HG03432 (cell line): Measurements from ENCODE around the gene CC2D1A.
A peak's percentile ranks its signal among the peaks of the same experiment; 100 is the strongest.

Experiments
- ATAC-seq: cut with Tn5 transposase; IDR thresholded peaks from one replicate; pipeline ENCODE4 v1.9.1; 2021; ENCODE audit warnings: mild to moderate bottlenecking, moderate library complexity; ENCODE audit not compliant: unreplicated experiment

Gene CC2D1A

DNA sequence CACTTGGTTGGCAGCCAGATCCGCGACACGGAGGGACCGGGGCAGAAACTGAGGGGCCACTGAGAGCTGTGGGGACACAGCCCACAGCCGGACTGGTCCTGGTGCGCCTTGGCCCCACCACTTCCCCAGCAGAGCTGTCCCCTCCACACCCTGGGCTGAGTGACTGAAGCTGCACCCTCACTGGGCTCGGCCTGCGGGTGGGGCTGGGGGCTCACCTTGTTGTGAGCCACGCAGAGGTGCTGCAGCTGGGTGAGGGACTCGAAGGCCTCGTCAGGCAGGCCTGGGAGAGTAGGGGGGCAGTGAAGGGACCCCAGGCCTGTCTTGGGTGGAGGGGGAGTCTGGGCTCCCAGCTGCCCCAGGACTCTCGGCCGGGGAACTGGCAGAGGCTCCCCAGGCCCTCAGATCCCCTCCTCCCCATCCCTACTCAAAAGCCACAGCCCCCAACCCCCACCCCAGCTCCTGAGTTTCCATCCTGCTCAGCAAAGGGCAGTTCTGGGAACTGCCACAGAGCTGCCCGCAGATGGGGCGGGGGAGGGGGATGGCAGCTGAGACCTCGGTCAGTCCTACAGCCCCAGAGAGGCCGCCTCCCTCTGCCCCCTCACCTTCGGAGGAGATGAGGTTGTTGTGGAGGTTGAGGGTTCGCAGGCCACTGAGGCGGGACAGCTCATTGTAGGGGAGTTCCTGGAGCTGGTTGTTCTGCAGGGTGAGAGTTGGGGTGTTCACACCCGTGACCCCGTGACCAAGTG lies 29.9 kb downstream of the CC2D1A start:
- ATAC-seq: no peak

DNA sequence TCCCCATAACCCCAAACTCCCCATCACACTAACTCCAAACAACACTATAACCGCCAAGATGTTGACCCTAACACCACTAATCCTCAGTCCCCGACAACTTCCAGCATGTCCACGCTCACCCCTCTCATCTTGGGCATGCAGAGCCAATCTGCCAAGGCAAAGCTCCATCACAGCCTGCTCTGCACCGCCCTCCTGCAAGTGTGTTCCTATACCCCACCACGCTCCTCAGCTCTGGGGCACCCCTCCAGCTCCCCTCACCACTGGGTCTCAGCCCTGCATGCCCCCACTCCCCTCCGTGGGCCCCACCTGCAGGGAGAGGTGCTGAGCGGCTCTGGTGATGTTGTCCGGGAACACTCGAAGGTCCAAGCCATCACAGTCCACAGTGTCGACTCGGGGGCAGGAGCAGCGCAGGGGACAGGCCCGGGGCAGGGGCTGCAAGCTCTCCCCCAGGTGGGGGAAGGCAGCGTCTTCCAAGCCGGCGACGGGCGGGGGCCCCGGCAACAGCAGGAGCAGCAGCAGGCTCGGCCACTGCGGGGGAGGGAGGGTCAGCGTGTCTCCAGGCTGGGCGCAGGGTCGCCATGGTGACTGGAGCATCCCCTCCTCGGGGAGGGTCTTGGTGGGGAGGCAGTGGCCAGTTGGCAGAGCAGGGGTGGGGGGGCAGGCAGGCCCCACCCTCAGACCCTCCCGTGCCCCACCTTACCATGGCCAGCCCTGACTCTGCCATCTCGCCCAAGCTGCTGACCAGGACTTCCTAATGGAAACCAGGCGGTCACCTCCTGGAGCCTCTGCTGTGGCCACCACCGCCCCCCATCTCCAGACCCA lies 31.7 kb downstream of the CC2D1A start:
- no peak for ATAC-seq

DNA sequence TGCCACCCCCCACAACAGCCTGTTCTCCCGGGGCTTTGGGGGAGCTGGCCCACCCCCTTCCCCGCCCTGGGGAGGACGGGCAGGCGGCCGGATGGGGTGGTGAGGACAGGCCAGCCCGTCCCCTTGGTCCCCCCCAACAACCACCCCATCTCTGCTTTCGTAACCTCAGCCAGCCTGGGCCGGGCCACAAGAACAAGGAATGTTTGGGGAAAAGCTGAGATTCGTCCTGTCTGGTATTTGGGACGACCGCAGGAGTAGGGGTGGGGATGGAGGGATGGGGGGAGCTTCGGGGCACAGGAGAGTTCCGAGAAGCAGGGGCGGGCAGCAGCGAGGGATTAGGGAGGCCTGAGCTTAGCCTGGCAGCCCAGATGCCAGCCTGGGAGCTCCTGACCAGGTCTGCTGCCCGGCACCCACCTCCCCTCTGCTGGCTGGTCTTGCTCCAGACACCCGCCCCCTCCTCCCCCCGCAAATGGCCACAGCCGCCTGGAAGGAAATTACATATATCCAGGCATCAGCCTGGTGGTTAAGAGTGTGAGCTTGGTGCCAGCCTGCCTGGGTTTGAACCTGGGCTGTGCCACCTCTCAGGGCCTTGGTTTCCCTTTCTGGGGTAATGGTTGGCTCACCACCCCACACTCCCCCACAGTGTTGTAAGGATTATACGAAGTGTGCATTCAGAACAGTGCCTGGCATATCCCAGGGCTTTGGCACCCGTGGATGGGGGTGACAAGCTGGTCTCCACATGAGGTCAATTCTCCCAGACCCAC lies 32.5 kb downstream of the CC2D1A start, which contains the start of gene PODNL1:
TSS of gene PODNL1 (minus strand) at position 117 of the 764 bp plus-strand sequence. CDS start 236 bp downstream, outside the sequence.
- ATAC-seq: no peak

DNA sequence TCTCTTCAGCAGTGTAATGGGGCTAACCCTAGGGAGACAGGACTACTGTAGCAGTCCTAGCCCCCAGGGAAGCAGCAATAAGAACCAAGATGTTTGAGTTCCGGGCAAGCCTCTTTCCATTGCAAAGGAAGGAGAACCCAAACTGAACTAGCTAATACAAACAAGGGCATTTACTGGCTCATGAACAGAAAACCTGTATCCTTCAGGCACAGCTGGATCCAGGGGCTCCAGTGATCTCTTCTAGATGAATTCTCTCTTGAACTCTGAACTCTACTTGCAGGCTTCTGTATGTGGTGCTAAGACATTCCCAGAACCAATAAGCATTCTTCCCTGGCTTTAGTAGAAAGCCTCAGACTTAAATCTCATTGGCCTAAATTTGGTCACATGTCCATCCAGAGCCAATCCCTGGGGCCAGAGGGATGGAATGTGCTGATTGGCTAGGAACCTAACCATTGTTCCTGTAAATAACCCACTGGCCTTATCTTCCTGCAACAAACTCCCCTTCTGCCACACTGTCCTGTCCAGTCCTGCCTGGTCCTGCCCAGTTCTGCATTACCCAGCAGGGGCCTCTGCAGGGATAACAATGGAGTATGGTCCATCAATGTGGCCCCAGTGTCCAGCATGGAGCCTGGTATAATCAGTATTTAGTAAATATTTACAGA lies 36.2 kb downstream of the CC2D1A start:
- ATAC-seq: no peak

DNA sequence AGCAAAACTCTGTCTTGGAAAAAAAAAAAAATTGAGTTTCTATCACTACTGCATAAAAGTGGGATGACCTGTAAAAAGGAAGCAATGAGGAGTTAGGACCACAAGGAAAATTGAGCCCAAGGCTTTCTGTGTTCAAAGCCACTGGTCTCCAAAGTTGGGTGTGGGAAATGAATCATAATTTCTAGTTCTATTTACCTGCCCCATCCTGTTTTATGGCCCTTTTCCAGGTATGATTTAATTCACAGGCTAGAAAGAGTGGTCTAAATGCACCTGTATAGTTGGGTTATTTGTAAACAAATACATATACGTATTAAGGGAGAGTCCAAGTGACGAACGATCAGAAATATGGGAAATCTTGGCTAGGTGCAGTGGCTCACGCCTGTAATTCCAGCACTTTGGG lies 40.4 kb downstream of the CC2D1A start:
- ATAC-seq: no peak

DNA sequence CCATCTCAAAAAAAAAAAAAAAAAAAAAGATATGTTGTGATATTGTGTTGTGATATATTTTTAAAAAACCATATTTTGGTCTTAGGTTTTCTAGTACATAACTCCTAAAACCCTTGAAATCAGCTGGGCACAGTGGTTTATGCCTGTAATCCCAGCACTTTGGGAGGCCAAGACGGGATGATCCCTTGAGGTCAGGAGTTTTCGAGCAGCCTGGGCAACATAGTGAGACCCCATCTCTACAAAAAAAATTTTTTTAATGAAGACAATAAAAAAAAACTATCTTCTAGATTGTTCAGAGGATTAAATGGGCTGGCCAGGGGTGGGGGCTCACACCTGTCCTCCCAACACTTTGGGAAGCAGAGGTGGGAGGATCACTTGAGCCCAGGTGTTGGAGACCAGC lies 45.0 kb downstream of the CC2D1A start:
- ATAC-seq: no peak

DNA sequence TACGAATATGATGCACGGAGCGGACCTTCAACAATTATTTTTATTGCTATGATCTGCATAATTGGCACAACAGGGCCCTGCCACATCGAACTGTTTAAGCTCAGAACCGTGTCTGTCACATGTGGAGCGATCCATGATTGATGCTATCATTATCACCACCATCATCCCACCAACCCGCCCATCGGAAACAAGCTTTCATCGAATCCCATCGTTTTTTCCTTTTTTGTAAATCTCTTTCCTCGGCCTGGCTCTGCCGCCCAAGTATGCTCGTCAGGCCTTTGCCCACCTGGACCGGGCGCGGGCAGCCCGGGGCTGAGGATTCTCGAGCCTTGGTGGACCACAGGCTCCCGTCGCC lies 45.8 kb downstream of the CC2D1A start:
- peak; percentile 2 for ATAC-seq

DNA sequence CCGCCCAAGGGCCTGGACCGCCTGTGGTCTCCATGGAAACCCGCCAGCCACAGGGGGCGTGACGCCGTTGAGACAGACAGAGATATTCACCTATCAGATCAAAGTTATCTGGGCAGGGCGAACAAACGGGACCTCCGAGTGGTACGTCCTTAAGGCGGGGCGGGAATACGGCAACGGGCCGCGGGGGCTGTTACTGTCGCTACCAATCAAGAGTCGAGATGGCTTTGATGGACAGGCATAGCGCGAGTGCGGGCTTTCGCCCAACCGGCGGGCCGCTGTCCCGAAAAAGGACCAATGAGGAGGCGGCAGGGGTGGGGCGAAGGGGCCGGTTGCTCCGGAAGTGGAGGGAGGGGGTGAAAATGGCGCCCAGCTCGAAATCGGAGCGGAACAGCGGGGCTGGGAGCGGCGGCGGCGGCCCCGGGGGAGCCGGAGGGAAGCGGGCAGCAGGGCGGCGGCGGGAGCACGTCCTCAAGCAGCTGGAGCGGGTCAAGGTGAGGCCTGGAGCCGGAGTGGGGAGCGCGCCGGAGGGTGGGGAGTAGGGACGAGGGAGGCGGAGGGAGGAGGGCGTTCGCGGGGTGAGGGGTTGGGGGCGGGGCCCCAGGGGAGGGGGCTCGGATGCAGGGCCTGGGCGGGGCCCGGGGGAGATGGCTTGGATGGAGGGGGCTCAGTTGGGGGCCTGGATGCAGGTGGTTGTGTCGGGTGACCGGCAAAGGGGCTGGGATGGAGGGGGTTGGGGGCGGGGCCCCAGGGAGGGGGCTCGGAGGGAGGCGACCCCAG lies 46.3 kb downstream of the CC2D1A start, which contains the start of gene DCAF15:
TSS of gene DCAF15 (plus strand) at position 356 of the 777 bp plus-strand sequence. CDS start at position 360, 4 bp downstream.
- ATAC-seq: peak; percentile 95

DNA sequence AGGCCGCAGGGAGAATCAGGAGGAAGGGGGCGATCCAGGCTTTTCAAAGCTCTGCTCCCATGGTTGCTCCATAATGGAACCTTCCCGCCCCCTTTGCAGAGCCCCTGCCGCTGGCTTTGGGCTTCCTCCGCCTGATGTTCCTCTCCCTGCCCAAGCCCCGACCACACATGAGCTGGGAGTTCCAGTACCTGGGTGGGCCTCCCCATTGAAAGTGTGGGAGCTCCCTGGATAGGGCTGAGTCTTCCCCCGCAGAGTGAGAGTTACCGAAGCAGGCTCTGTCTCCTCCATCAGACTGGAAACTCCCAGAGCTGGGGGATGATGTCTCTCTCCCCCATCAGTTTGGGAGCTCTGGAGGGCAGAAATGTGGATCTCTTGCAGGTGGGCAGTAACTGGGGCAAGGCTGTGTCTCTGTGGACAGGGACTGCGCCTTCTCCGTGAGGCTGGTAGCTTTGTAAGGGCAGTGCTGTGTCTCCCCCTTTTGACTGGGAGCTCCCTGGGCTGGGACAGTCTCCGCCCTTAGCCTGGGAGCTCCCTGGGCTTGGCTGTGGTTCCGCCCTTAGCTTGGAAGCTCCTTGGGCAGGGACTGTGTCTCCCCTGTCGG lies 47.0 kb downstream of the CC2D1A start:
- ATAC-seq: no peak

DNA sequence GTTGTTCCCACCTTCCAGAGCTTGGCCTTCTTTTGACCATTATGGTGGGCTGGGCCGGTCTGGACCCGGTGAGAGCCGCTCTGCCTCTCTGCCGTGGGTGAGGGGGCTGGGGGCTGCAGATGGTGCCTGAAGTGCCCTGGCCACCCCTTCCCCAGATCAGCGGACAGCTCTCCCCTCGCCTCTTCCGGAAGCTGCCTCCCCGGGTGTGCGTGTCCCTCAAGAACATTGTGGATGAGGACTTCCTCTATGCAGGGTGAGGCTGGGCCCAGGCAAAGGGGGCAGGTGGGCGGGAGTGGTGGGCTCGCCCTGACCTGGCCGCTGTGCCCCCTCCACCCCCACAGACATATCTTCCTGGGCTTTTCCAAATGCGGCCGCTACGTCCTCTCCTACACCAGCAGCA lies 48.2 kb downstream of the CC2D1A start:
- ATAC-seq: no peak

DNA sequence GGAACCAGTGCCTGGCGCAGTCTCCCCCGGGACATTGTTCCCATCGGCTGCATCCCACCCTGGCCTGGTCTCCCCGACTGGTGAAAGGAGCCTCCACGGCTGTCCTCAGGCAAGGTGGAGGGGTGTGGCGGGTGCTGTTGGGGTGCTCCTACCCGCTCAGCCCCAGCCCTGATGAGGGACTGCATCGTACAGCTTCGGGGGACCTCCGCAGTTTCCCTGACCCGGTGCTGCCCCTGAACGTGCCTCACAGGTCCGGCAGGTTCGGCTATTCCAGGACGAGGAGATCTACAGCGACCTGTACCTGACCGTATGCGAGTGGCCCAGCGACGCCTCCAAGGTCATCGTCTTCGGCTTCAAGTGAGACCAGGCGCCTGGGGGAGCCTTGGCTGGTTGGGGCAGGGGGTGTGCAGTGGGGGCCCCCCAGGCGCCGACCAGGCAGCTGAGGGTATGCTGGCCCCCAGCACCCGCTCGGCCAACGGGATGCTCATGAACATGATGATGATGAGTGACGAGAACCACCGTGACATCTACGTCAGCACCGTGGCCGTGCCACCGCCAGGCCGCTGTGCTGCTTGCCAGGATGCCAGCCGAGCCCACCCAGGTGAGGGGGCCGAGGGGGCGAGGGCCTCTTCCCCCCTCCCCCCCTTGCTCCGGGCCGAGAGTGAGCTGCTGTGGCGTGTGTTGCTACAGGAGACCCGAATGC lies 49.8 kb downstream of the CC2D1A start:
- ATAC-seq: no peak

DNA sequence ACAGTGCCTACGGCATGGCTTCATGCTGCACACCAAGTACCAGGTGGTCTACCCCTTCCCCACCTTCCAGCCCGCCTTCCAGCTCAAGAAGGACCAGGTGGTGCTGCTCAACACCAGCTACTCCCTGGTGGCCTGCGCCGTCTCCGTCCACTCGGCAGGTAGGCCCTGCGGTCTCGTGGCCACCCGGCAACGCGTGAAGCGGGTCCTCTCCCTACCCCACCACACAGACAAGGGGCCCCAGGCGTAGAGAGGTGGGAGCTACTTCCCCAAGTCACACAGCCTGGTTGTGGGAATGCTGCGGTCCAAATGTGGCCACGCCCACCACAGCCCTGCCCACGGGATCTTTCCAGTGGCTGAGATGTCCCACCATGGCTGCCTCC lies 50.4 kb downstream of the CC2D1A start:
- no peak for ATAC-seq

DNA sequence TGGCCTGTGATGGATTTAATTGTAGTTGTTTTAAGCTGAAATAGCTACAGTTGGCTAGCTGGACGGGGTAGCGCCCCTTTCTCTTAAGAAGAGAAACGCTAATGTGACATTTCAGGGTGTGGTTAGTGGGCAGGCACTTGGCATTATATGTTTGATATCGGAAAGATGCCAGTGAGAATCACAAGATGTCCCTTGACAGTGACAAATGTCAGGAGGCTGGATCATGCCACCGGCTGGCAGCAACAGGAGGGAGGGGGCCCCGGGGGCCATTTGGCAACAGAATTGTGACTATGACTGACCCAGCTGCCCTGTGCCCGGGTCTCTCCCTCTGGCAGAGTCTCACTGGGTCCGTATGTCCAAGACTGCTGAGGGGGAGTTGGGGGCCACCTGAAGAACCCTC lies 51.0 kb downstream of the CC2D1A start:
- ATAC-seq: no peak

DNA sequence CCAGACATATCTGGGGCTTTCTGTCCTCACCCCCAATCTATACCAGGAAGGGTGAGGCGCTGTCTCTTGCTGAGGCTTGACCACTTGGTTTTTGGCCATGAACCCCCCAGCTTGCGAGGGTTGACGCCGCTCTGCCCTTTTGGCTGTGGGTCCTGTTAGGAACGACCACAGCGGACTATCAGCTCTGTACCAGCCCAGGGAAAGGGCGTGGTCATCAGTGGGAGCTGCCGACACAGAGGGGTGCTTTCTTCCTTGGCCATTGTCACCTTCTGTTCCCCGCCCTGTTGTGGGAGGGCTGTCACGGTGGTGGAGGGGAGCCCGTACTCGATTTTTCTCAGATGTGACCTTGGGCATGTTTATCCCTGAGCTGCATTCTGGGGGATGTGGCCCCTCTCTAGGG lies 52.0 kb downstream of the CC2D1A start:
- no peak for ATAC-seq

DNA sequence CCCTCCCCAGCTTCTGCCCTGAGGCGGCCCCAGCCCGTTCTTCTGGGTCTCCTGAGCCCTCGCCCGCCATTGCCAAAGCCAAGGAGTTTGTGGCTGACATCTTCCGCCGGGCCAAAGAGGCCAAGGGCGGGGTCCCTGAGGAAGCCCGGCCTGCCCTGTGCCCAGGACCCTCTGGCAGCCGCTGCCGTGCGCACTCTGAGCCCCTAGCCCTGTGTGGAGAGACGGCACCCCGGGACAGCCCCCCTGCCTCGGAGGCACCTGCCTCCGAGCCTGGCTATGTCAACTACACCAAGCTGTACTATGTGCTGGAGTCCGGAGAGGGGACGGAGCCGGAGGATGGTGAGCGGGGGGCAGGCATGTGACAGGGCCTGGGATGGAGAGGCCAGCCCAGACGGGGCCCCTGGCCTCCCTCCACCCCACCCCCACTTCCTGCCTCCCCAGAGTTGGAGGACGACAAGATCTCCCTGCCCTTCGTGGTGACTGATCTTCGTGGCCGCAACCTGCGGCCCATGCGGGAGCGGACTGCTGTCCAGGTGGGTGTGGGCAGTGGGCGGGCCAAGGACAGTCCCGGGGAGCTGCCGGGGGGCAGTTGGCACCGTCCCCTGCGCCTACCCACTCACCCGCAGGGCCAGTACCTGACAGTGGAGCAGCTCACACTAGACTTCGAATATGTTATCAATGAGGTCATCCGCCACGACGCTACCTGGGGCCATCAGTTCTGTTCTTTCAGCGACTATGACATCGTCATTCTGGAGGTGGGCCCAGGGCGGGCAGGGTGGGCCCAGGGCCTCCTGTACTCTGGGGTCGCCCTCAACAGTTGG lies 53.4 kb downstream of the CC2D1A start:
- ATAC-seq: no peak

DNA sequence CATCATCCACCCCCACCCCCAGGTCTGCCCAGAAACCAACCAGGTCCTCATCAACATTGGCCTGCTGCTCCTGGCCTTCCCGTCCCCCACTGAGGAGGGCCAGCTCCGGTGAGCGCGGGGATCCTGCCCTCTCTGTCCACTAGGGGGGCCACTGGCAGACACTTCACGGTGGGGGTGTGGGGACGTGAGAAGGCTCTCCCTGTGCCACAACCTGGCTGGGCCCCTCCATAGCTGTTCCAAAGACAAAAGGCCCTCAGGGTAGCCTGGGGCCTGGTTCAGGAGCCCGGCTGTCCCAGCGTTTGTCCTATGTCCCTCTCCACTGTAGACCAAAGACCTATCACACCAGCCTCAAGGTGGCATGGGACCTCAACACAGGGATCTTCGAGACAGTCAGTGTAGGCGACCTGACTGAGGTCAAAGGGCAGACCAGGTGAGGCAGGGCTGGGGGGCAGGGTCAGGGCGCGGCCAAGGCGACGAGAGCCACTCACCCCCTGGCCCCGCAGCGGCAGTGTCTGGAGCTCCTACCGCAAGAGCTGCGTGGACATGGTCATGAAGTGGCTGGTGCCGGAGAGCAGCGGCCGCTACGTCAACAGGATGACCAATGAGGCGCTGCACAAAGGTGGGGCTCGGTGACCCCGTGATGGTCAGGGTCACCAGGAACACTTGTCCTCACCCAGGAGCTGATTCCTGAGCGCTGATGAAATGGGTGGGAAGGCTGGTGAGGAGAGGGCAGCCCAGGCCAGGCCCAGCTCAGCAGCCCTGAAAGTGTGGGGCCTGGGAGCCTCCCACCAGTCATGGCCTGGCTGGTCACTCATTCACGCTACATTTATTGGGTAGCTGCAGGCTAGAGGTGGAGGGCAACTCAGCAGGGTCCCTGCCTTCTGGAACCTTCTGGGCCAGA lies 54.2 kb downstream of the CC2D1A start:
- no peak for ATAC-seq
